ENCODE data around the gene DIAPH3. TPM values are rescaled to one million over a fixed set of nuclear protein-coding genes. Genes with fewer than 3 reads are reported as not detected.

DIAPH3 gene
- total RNA-seq, 1 donor from 2014 or later: 0.26 TPM

- DNase-seq (ENCODE audit: low spot score): no peak
These were observed 143.4 kb downstream of the DIAPH3 start for GRCh38 chr13:60020288-60020687.

GRCh38 chr13:60019119-60019993, 144.4 kb downstream of the DIAPH3 start:
- DNase-seq (ENCODE audit: low spot score): no peak

- DNase-seq (ENCODE audit: low spot score): no peak
These were observed 145.2 kb downstream of the DIAPH3 start for GRCh38 chr13:60018536-60018935.

- no peak for DNase-seq (ENCODE audit: low spot score)
These were observed 147.5 kb downstream of the DIAPH3 start for GRCh38 chr13:60016229-60016628.

DNA sequence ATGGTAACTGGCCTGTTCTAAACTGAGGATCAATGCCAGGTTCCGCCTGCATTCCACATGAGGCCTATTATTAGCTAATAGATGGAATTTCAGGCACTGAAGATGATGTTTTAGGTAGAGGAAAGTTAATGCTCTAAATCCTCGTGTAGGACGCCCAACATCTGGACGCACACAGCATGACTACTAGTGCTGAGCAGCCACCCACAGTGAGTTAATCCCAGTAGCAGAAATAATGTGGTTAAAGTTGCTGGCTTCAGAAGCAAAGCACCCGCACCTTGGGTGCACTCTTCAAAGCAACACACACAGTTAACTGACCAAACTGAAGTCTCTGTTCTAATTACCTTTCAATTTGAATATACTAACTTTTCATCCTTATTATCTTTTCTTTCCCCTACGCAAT, 150.6 kb downstream of the DIAPH3 start:
- DNase-seq (ENCODE audit: low spot score): no peak

GRCh38 chr13:60012488-60012887, 151.2 kb downstream of the DIAPH3 start:
- DNase-seq (ENCODE audit: low spot score): no peak

DNA sequence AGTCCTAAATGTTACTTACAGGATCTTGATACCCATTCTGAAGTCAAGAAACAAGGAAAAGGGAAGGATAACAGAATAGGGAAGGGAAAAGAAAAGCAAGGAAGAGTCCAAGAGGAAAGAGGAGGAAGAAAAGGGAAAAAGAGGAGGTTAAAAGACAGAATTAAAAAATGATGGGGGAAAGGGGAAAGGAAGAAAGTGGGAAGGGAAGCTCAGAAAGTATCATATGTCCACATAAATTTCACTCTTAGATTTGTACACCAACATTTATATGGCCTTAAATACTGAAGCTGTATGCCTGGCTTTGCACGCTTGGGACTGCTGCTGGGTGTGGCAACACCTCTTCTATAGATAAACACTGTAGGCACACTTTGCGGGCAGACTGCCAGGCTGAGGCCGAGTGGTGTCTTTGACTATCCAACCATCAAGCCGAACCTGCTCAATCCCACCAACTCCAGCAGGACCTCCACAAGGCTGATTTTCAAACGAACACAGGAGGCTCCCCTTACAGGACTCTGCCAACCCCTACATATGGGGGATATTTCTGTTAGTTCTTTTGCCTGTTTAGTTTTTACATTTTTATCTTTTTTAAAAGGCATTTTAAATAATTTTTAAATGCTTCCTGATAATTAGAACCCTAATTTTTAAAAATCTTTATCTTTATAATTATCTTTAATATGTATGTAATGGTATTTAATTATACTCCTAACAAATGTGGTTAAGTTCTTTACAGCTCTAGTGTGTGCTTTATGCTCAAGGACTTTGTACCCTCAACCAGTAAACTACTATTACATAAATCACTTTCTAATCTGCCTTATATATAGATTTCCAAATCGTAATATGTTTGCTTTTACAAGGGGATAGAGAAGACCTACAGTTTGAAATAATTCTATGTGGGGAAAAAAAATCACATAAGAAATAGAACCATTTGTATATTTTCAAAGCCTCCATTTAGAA, 154.2 kb downstream of the DIAPH3 start:
- no peak for DNase-seq (ENCODE audit: low spot score)

DNA sequence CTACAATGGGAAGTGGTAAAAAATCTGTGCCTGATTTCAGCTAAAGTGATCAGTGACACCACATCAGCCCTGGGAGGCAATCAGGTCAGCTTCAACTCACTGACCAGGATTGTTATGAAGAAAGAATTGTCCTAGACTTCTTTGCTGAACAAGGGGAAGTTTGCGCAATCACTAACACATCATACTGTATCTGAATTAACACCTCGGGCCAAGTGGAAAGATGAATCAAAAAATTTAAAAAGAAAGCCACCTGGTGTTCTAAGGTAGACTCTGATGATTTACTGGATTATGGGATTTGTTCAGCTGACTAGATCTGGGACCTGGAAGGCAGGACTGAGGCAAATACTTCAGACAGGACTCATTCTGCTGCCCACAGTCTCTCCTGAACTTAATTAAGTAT, 161.8 kb downstream of the DIAPH3 start:
- DNase-seq (ENCODE audit: low spot score): no peak

GRCh38 chr13:60000976-60001375, 162.8 kb downstream of the DIAPH3 start:
- no peak for DNase-seq (ENCODE audit: low spot score)

GRCh38 chr13:60000081-60000480, 163.6 kb downstream of the DIAPH3 start:
- no peak for DNase-seq (ENCODE audit: low spot score)

DNA sequence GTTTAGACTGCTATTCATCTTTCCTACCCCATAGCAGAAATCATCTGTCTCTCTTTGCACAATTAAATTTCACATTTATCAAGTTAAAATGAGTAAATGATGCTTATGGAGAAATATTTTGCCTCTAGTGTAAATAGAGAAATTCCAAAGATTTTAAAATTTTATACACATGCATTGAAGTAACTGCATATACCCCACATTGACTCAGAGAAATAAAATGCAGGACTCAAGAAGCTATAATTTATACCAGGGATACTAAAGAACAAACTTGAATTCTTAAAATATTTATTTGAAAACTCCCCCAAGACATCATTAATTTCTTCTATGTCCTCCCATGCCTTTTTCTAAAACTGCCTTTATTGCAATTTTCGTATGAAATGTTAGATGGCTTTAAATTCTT, 165.8 kb downstream of the DIAPH3 start:
- DNase-seq (ENCODE audit: low spot score): no peak

DNA sequence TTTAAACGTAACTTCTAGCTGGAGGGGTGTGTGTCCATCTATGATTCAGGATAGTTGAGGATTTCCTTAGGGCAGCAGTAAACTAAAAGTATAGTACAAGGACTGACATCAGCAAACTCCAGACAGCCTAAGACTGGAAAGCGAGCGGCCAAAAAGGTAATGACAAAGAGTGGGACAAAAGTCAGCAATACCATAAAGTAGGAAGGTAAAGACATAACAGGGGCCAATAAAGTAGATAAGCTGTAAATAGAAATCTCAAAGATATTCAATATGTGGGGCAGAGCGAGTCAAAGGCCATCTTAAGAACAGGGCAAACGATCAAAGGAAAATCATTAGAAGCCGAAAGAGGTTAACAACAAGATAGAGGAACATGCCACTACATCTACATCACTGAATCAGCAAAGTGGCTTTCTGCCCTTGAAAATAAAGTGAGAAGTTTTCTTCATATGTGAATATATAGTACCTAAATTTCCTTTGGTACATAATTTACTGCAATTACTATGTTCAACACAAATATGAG, 167.2 kb downstream of the DIAPH3 start:
- DNase-seq (ENCODE audit: low spot score): no peak

GRCh38 chr13:59991395-59991794, 172.3 kb downstream of the DIAPH3 start:
- no peak for DNase-seq (ENCODE audit: low spot score)

- DNase-seq (ENCODE audit: low spot score): no peak
These were observed 180.9 kb downstream of the DIAPH3 start for GRCh38 chr13:59982631-59983382.

DNA sequence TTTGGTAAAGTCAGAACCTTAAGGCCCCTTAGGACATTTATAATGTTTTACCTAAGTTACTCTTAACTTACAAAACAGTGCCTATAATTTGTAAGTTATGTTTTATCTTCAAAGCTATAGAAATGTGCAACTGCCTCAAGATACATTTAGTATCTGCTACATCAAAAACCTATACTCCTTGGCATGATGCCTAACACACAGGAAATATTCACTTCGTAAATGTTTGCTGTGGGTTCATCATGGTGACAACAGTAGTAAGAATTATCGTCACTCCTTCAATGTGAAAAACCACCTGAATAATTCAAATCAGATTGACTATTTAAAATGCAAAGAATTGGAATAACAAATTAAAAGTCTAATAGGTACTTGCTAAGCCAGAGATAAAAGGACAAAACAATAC, 184.1 kb downstream of the DIAPH3 start:
- DNase-seq (ENCODE audit: low spot score): no peak

GRCh38 chr13:59978862-59979261, 184.9 kb downstream of the DIAPH3 start:
- no peak for DNase-seq (ENCODE audit: low spot score)

DNA sequence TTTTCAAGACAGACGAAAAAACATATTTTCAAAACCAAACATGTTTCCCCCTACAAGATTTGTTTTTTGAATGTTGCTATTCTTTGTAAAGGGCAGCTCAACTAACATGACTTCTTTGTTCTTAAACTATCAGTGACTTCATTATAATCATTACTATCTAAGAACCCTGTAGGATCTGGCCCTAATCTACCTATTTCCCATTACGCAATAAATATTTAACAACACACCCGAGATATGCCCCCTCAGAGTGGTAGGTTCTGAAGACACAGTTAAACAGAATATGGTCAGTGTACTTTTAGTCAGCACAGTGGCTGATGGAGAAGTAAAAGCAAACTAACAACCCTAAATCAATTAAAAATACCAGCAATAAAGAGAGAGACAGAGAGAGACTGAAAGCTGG, 186.9 kb downstream of the DIAPH3 start:
- no peak for DNase-seq (ENCODE audit: low spot score)

GRCh38 chr13:59975807-59976435, 187.8 kb downstream of the DIAPH3 start:
- DNase-seq (ENCODE audit: low spot score): no peak

GRCh38 chr13:59970847-59971246, 192.9 kb downstream of the DIAPH3 start:
- DNase-seq (ENCODE audit: low spot score): no peak

- no peak for DNase-seq (ENCODE audit: low spot score)
These were observed 199.9 kb downstream of the DIAPH3 start for GRCh38 chr13:59963827-59964226.

- DNase-seq (ENCODE audit: low spot score): no peak
These were observed 200.3 kb downstream of the DIAPH3 start for GRCh38 chr13:59963383-59963782.
